GM23248 (cell line): ENCODE measurements around the gene LSP1.

ENCODE experiments used
- EZH2 ChIP-seq: fragments of 200-600 bp; sonication (generic); IDR thresholded peaks from 2 replicates; pipeline ENCODE4 v1.6.1; 2018; ENCODE audit warnings: antibody characterized with exemption, mild to moderate bottlenecking; ENCODE audit not compliant: insufficient read depth, poor library complexity, severe bottlenecking
- EZH2phosphoT487 ChIP-seq: fragments of 200-600 bp; sonication (generic); IDR thresholded peaks from 2 replicates; pipeline ENCODE4 v1.6.1; 2018; ENCODE audit warnings: antibody characterized with exemption, moderate library complexity, mild to moderate bottlenecking, low read depth; ENCODE audit not compliant: insufficient read depth

DNA sequence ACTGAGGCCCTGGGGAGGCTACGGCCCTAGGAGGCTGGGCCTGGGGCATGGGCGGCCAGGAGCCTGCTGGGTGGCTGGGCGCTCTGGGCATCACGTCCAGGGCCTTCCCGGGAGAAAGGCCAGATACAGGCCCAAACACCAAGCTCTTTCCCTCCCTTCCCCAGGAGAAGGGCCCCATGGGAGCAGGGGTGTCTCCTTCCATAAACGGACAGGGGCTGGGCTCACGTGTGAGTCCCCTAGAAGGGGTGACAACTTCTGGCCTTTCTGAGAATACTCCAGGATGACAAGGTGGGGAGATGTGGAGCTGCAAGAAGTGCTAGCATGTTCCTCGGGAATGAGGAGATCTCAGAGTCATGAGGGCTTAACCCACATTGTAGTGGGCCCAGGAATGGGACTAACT lies 37.6 kb upstream of the LSP1 start:
- TF ChIP-seq EZH2 (no peak), EZH2phosphoT487 (no peak)
